GM12874 (cell line): ENCODE data around the gene COL25A1.

Experiments used
- CTCF ChIP-seq: IDR thresholded peaks from 2 replicates; pipeline ENCODE4 v1.5.1; 2011; ENCODE audit warnings: low read depth, mild to moderate bottlenecking, control low read depth, low read length, moderate library complexity; ENCODE audit not compliant: insufficient read depth

The COL25A1 gene

DNA sequence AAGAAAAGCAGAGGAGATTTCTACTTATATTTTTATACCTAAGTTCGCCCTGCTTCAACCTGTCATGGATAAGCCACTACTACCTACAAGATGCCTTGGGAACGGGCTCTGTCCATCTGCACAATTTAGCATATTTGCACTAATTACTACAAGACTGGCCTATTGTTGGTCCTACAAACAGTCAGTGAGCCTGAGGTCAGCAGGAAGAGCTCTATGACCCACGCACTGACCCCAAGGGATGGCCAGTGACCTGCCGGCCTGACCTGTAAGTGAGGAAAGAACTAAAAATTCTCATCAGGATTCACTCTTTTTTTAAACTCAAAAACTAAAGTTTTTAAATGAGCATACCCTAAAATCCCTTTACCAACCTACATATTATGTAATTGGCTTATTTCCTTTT is 142.0 kb downstream of the COL25A1 start:
- no peak for TF ChIP-seq CTCF

- TF ChIP-seq CTCF: no peak
Observed at GRCh38 chr4:109157696-109158095, 144.8 kb downstream of the COL25A1 start.

DNA sequence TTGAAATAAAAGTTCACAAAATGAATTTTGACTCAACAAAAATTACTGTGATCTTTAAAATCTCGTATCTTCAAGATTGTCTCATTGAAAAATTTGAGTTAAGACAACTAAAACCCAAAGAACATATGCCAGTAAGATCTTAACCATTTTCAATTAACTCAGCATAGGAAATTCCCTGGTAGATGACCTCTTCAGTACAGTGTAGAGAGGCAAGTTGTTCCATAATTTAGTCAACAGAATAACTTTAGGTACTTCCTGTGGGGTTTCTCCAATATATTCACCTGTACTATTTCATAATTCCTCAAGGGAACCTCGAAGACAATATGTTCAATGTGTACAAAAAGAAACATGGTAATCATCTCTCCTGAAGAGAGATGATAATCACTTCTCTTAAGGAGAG is 145.3 kb downstream of the COL25A1 start:
- TF ChIP-seq CTCF: no peak

DNA sequence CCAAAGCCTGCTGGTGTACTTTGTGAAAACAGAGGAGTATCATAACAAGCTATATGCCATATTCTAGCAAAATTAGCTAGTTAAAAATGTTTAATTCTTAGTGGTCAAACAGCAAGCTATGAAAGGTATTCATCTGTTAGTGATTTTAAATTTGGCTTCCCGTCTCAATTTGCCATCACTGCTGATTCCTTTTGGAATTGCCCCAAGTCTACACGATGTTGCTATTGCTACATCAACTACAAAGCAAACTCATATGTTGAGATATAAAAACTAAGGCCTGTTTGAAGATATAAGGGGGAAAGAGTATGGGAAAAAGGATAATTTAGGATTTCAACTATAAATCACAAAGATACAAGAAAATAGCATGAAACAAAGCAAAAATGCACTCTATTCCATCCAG is 146.1 kb downstream of the COL25A1 start:
- no peak for TF ChIP-seq CTCF

DNA sequence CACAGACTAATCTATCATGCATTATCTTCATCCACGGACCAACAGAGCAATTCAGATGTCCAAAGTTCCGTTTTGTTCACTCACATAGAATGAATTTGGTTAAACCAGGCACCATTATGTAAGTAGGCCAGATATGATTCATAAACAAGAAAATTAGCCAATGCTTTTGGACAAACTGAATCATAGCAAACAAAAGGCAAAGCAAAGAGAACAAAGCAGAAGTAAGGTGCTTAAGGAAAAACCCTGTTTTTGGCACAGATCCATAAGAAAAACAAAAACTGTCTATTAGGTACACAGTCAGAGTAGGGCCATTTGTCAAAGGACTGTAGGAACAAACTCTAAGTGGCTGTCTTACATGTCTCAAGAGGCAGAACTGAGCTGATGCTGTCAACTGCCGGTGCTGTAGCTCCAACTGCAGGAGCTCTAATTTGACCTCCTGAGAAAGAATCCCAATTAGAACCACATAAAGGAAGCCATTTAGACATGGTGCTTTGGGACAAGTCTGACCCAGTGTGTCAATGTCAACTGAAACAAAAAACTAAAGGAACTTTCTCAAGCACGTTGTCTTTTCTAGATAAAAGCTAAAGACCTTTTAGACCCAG is 146.7 kb downstream of the COL25A1 start:
- no peak for TF ChIP-seq CTCF

DNA sequence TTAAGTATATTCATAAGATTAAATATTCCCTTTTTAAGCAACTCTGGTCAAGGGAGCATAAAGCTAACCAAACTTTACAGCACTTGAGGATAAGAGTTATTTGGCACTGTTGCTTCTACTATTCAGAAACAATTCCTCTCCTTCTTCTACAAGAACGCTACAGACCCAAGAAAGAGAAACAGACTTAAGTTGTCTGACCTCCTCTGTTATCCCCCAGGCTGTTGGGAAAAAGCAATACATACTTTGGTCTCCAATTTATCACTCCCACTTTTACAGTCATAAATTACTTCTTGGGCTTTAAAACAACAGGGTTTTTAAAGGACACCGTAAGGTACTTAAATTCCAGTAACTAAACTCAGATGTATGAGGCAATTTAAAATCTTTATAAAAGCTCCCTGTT is 147.4 kb downstream of the COL25A1 start:
- no peak for TF ChIP-seq CTCF

- no peak for TF ChIP-seq CTCF
Observed at GRCh38 chr4:109154424-109154823, 148.0 kb downstream of the COL25A1 start.
